GM12891 (cell line): Measurements from ENCODE around the gene PRG3.
"Not testable (repeated sequence)": the region's sequence is repeated elsewhere in the genome, so short reads cannot be mapped to it uniquely, and the experiment has no call there.

Source experiments
- DNase-seq: peaks from one replicate; pipeline ENCODE4 v3.0.0; 2011; ENCODE audit warnings: low spot score; ENCODE audit not compliant: insufficient read length
- FAIRE-seq: peaks from 2 replicates; lab custom pipeline; 2011; peaks lifted over from hg19 to GRCh38; lab: Jason Lieb, UNC
- PAX5 ChIP-seq: IDR thresholded peaks from 2 replicates; pipeline ENCODE4 v1.6.1; 2011; ENCODE audit warnings: low read length, moderate library complexity, mild to moderate bottlenecking; ENCODE audit not compliant: insufficient read depth, severe bottlenecking
- POLR2A ChIP-seq: IDR thresholded peaks from 2 replicates; pipeline ENCODE4 v1.6.1; 2011; ENCODE audit warnings: low read depth, low read length, control low read depth
- POLR2AphosphoS5 ChIP-seq: IDR thresholded peaks from 2 replicates; pipeline ENCODE4 v1.6.1; 2011; ENCODE audit warnings: low read depth, low read length, control low read depth
- POU2F2 ChIP-seq: IDR thresholded peaks from 2 replicates; pipeline ENCODE4 v1.6.1; 2011; ENCODE audit warnings: low read depth, mild to moderate bottlenecking, control low read depth, low read length, moderate library complexity
- SPI1 ChIP-seq: IDR thresholded peaks from 2 replicates; pipeline ENCODE4 v1.6.1; 2011; ENCODE audit warnings: low read depth, low read length, control low read depth
- TAF1 ChIP-seq: IDR thresholded peaks from 2 replicates; pipeline ENCODE4 v1.6.1; 2011; ENCODE audit warnings: low read depth, low read length, control low read depth

PRG3 gene

GRCh38 chr11:57408771-57409170 is 27.8 kb upstream of the PRG3 start:
- TF ChIP-seq TAF1 (no peak), PAX5 (no peak), POLR2A (no peak), POU2F2 (no peak), POLR2AphosphoS5 (no peak), SPI1 (no peak)
- no peak for FAIRE-seq
- DNase-seq, result no peak

GRCh38 chr11:57407941-57408475 is 27.1 kb upstream of the PRG3 start:
- FAIRE-seq (no peak), DNase-seq (no peak)
- no peak for TF ChIP-seq POU2F2
- TF ChIP-seq POLR2AphosphoS5, result no peak
- no peak for TF ChIP-seq PAX5
- TF ChIP-seq SPI1, result no peak
- no peak for TF ChIP-seq TAF1
- no peak for TF ChIP-seq POLR2A

GRCh38 chr11:57407010-57407920 is 26.3 kb upstream of the PRG3 start:
- no peak for FAIRE-seq
- DNase-seq, result no peak
- no peak for TF ChIP-seq POU2F2
- no peak for TF ChIP-seq POLR2AphosphoS5
- no peak for TF ChIP-seq POLR2A

- DNase-seq, result no peak
- FAIRE-seq, result peak; percentile 60
- TF ChIP-seq POU2F2 (no peak), SPI1 (peak; percentile 51)
Measured at GRCh38 chr11:57406337-57406904, 25.5 kb upstream of the PRG3 start.

- no peak for DNase-seq
- no peak for TF ChIP-seq POU2F2
- TF ChIP-seq POLR2AphosphoS5, result no peak
- no peak for TF ChIP-seq SPI1
- TF ChIP-seq POLR2A, result no peak
- no peak for TF ChIP-seq PAX5
- no peak for TF ChIP-seq TAF1
- FAIRE-seq, result no peak
Measured at GRCh38 chr11:57405271-57405860, 24.4 kb upstream of the PRG3 start.

GRCh38 chr11:57403802-57404147 is 22.8 kb upstream of the PRG3 start:
- FAIRE-seq (no peak), DNase-seq (no peak)

GRCh38 chr11:57403003-57403801 is 22.3 kb upstream of the PRG3 start:
- DNase-seq, FAIRE-seq: not testable (repeated sequence)

More at GRCh38 chr11:57403802-57404147, 22.8 kb upstream of the PRG3 start:
- 0 out of 2 replicates have a peak, but pooled peaks have one; percentile 15 for TF ChIP-seq POLR2A
- peak; percentile 46; the same call in 1 of the 2 replicates for TF ChIP-seq SPI1
- no peak for TF ChIP-seq POU2F2

- no peak for DNase-seq
- no peak for FAIRE-seq
- no peak for TF ChIP-seq TAF1
- TF ChIP-seq PAX5, result no peak
- TF ChIP-seq POLR2A, result 0 out of 2 replicates have a peak, but pooled peaks have one; percentile 27
Measured at GRCh38 chr11:57402188-57403002, 21.4 kb upstream of the PRG3 start.

GRCh38 chr11:57399972-57400578 is 19.1 kb upstream of the PRG3 start:
- TF ChIP-seq POU2F2, result no peak
- no peak for TF ChIP-seq TAF1
- no peak for TF ChIP-seq POLR2A
- TF ChIP-seq SPI1, result no peak
- TF ChIP-seq POLR2AphosphoS5, result no peak
- no peak for TF ChIP-seq PAX5
- no peak for FAIRE-seq
- DNase-seq, result no peak
